NCI-H1694 treated with DMSO at 0.1 percent for 48 hours (cell line): ENCODE results near the gene GNG13.
"Not testable (repeated sequence)": the region's sequence is repeated elsewhere in the genome, so short reads cannot be mapped to it uniquely, and the experiment has no call there.

ENCODE experiments used
- DNase-seq: peaks from one replicate; lab custom pipeline; 2025; lab: John Stamatoyannopoulos, UW

GNG13 gene

DNA sequence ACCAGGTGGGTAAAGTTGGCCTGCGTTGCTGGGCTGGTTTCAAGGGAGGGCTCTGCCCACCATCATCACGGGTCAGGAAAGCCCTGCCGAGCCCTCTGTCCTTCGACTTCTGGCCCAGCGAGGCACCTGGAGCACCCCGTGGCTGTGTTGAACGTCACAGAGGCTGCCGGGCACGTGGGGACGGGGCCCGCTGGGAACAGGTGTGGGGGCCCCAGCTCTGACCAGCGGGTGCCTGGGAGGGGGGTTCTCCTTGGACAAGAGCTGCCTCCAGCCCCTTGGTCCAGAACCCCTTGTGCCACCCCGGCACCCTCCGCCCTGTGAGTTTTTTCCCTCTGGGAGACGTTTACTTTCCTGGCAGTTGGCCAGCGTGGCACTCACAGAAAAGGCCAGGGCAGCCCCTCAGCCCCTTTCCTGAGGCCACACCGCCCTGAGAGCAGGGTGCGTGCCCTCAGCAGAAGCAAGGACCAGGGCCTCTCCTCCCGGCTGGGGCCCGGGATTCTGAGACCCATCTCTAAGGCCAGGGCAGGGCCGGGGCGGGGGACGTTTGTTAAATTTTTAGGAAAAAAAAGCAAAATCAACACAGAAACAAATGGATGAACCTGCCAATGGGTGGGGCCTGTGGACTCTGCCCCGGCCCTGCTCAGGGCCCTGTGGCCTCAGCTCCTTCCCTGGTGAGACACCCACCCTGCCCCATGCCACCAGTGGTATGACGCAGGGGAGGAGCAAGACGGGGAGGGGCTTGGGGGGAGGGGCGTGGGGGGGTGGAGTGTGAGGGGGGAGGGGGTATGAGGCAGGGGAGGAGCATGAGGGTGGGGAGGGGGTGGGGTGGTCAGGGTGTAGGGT lies 31.3 kb upstream of the GNG13 start:
- no peak for DNase-seq

DNA sequence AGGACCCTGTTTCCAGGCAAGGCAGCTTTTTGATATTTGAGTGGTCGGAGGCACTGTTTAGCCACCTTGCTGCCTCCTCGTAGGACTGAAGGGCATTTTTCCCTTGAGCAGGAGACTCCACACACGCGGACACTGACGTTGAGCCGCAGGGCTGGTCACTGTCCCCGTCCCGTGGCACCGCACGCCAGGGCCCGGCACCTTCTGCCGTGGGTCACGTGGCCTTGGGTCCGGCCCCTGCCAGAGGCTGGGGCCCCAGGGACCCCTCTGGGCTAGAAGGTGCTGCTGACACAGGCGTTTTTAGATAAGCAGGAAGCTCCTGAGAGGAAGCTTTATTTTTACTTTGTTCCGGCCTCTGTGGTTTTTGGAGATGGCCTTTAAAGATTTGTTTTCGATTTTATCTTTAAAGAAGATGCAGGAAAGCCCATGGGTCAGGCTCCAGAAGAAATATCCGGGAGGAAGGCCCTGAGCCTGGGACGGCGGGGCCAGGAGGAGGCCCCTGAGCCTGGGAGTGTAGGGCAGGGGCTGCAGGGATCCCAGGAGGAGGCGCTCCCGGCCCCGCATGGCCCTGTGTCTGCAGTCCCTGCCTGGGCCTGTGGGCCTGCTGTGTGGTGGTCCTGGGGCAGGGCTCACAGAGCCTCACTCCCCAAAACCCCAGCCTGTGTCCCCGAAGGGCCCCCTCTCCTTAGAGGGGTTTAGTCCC lies 30.5 kb upstream of the GNG13 start:
- DNase-seq: no peak

DNA sequence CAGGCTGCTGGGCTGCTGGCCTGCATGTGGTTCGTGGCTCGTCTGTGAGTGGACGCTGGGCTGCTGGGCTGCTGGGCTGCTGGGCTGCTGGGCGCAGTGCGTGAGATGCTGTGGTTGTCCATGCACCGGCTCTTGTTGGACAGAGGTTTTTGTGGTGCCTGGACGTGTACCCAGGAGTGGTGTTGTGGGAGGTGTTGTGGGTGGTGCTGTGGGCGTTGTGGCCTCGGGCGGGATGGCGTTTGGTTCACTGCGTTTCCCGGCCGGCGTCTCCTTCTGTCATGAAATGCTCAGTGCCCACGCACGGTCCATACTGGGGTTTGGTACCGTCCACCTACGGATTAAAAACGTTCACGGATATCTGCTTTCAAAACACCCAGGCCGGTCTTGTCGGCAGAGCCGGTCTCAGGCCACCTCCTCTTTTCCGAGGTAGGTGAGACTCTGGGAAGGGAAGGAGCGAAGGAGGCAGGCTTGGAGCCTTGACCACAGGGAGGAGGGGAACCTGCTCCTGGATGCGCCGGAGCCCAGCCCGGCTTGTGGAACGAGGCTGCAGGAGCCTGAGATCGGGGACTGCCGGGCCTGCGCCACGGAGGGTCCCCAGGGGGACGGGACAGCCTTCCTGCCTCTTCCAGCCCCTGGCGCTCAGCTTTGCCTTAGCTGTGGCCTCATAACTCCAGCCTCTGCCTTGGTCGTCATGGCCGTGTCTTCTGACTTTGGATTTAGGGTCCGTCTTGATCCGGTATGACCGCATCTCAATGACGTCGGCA lies 29.8 kb upstream of the GNG13 start:
- no peak for DNase-seq

DNA sequence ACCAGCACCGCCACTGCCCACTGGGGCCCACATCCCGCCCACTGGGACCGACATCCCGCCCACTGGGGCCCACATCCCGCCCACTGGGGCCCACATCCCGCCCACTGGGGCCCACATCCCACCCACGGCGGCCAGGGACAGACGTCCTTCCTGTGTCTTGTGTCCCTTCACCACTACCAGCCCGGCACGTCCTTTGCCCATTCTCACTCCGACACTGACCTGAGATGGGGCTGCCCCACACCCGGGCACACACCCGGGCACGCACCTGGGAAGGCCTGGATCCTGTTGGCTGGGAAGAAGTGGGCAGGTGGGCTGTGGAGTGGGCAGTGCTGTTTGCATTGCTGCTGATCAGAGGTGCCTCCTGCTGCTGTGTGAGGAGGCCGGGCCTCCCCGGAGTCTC lies 28.4 kb upstream of the GNG13 start:
- no peak for DNase-seq

DNA sequence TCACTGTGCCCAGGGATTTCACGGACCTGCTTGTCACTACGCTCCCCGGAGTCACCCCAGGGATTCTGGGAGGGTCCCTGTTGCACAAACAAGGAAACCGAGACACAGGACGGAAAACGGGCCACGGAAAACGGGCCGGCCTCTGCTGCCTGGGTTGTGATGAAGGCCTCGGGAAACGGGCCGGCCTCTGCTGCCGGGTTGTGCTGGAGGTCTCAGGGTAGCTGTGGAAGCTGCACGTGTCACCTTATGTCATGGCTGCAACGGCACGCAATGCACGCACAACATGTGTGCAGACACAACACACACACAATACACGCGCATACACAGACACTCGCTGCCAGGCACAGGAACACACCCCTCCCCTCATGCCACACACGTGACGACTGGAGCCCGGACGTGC lies 27.0 kb upstream of the GNG13 start:
- DNase-seq: no peak

DNA sequence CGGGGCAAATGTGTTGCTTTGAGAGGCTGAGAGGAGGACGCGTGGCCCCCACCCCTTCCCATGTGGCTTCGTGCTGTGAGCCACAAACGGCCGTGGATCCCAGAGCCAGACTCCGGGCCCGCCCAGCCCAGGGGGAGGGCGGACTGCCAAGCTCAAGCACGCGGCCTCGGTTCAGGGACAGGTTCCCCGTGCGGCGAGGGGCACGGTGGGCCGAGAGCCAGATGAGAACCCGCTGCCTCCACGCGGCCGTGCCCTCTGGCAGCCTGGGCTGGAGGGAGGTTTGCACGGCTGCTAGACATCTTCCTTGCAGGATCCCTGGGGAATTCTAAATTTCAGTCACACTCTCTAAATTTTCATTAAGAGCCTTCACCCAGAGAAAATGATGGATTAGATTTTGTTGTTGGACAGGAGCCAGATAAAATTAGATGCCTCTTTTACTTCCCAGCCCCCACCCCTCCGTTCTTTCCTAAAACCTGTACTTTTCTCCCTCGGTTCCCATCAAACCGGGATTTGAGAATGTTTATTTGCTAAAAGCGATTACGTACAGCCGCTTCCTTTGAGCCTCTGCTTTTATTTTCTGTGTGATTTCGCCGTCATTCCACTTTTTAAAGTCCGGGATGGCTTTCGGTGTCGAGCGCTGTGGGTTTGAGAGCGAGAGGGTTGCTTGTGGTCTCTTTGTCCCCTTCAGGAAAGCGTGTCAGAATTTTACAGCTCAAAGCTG lies 25.0 kb upstream of the GNG13 start:
- no peak for DNase-seq

DNA sequence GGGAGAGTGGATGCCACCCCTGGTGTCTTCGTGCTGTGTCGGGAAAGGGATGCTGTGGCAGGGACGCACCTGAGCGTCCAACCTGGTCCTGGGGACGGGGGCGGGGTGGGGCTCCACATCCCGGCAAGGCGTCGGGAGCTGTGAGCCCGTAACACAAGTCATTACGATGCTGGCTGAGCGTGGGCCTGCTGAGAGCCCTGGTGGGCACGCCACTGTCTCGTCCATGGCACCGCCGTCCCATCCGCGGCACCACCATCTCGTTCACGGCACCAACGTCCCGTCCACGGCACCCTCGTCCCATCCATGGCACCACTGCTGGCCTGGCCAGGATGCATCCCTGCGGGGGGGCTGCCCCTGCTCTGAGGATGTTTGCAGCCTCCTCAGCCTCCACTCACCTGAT lies 24.1 kb upstream of the GNG13 start:
- no peak for DNase-seq

DNA sequence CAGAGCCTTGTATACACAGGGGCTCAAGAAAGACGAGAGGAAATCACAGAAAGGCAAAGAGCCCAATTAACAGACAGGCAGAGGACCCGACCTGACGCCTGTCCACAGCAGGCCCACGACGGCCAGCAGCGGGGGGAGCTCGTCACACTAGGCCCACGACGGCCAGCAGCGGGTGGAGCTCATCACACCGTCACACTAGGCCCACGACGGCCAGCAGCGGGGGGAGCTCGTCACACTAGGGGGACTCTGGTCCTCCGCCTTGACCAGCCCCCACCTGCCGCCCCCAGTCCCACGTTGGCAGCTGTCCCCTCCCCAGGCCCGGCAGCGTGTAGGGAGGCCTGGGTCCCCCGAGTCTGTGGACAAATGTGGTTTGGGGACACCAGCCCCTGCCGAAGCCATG lies 23.7 kb upstream of the GNG13 start:
- DNase-seq: no peak

DNA sequence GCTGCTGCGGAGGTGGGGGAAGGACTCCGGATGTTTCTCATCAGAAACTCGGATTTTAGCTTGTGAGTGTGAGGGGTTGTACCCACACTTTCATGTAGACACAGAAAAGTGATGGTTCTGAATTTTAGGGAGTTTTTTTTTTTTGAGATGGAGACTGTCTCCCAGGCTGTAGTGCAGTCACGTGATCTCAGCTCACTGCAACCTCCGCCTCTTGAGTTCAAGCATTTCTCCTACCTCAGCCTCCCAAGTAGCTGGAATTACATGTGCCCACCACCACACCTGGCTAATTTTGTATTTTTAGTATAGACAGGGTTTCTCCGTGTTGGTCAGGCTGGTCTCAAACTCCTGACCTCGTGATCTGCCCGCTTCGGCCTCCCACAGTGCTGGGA lies 22.4 kb upstream of the GNG13 start:
- no peak for DNase-seq

DNA sequence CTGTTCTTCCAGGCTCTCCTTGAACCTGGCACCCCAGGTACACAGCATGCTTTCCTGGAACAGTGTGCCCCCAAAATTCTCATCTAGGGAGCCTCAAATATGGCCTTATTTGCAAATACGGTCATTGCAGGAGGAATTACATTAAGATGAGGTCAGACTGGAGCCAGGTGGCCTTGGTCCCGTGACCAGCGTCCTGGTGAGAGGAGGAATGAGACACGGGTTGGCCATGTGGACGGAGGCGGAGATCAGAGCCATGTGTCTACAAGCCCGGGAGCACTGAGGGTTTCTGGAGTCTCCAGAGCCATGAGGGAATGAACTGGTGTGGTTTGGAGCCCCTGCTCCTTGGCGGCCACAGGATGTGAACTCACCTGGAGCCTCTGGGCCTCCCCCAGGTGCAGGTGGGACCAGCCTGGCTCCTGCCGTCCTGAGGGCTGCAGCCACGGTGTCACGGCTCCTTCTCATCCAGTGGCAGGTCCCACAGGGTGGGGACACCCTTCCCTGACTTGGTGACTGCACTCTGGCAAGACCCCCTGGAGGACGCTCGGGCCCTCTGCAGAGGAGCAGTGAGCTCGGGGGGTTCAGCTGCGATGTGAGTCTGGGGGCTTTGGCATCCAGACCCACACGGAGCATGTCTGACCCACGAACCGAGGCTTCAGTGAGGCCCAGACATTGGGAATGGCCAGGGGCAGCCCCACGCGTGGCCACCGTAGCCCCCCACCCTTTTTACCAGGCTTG lies 21.8 kb upstream of the GNG13 start:
- no peak for DNase-seq

DNA sequence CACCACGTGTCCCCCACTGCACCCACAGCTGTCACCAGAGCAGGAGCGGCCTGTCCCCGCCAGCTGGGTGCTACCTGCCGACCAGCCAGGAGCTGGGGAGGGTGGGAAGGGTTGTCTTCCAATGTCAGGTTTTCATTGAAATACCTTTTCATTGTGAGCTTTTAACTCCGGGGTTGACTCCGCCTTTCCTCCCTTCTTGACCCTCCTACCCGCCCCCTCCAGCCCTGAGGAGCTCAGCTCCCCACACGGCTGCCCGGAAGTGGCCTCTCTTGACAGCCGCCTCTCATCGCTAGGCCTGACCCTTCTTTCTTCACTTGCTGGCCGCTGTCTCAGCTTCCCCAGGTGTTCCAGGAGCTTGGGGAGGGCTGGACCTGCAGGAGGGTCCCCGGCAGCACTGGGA lies 21.2 kb upstream of the GNG13 start:
- DNase-seq: no peak

DNA sequence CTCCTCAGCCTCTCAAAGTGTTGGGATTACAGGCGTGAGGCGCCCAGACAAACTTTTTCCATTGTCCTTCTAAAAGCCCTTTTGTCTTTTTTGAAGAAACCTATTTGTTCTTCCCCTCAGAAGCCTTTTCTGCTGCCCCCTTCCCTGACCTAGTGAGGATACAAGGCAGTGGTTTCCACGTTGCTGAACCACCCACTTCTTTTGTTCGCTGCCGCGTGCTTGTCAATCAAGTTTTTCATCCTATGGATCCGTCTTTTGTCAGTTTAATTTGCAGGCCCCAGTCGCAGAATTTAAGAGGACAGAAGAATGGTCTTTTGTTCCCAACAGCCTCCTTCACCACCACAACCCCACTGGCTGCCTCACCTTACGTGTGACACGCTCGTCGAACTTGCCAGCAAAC lies 20.2 kb upstream of the GNG13 start:
- DNase-seq: no peak

DNA sequence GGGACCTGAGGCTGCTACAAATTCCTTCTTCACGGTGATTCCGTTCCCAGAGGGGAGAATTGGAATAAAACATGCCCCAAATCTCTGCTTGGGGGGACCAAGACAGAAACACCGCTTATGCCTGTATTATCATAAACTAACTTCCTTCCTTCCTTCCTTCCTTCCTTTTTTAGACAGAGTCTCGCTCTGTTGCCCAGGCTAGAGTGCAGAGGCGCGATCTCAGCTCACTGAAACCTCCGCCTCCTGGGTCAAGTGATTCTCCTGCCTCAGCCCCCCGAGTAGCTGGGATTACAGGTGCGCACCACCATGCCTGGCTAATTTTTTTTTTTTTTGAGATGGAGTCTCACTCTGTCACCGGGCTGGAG lies 19.5 kb upstream of the GNG13 start:
- DNase-seq: not testable (repeated sequence)

DNA sequence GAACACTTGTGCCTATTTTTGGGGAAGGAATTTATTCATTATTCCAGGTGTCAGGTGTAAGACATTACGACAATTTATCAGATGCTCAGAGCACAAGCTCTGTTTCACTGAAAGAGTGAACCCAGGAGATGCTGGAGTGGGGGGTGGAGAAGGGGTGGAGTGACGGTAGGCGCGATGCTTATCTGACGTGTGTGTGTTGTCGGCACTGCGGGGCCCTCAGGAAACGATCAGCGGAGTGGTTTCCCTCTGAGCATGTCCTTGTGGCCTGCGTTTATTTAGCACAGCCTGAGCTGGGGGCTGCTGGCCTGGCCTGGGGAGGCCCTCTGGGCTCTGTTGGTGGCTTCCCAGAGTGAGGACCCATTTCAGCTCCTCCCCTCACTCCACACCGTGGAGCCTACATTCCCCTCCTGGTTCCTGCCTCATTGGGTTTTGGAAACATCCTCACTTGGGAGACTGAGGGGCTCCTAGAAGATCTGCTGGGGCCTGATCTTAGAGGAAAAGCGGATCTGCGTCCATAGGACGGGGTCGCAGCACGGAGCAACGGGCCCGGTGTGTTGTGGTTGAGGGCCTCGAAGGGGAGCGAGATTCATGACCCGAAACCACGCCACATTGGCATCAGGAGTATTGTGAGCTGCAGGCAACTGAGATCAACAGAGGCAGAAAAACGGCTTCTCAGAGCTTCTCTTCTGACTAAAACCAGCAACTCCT lies 19.0 kb upstream of the GNG13 start:
- DNase-seq: no peak

DNA sequence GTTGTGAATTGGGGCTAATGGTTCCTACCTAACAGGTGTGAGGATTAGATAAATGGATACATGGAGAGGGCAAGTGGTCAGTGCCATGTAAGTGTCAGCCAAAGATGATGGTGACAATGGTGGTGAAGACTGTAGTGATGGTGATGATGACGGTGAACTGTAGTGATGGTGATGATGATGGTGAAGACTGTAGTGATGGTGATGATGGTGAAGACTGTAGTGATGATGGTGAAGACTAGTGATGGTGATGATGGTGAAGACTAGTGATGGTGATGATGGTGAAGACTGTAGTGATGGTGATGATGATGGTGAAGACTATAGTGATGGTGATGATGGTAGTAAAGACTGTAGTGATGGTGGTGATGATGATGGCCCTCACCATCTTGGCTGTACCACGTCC lies 18.1 kb upstream of the GNG13 start:
- DNase-seq: no peak

DNA sequence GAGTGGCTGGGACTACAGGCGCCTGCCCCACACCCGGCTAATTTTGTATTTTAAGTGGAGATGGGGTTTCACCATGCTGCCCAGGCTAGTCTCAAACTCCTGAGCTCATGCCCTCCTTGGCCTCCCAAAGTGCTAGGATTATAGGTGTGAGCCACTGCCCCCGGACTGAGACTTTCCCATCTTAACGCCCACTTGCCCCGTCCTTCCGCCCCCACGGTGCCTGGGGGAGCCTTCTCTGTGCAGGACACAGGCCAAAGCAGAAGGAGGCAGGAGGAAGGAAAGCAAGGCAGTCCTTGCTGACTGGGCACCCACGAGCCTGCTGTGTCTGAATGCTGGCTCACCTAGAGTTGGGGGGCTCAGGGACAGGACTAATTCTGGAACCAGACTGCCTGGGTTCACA lies 17.6 kb upstream of the GNG13 start:
- DNase-seq: no peak

DNA sequence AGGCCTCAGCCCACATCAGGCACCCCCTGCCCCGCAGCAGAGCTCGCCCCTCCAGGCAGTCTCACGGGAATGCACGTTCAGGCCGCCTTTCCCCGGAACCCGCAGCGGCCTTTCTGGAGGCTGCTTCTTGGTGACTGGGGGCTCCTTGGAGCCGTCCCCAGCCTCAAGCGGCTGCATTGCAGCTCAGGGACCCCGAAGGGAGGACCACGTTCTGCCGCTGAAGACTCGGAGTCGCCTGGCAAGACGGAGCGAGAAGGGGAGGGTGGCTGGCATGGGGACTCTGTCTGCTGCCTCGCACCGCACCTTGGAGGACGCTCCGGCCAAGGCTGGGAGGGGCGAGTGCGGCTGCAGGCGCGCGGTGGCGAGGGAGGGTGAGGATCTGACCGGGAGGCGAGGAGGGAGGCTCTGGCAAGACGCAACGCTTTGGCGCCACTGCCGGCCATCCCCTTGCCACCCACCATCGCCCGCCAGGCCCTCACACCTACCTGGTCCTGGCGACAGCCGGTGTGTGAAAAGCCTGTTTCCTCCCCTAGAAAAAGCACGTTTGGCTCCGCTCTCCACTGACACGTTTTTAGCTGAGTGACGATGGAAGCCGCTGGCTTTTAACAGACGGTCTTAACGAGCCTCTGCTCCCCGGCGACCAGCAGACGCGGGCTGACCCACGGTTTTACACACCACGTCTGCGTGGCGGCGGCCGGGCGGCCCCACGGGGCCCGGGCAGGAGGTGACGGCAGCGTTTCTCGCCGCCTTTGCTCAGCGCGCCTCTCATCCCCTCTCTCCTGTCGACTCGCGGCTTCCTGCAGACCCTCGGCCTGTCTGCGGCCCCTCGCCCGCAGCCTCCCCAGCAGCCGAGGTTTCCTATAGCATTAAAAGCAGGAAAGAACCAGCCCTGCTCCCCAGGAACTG lies 16.7 kb upstream of the GNG13 start:
- no peak for DNase-seq

DNA sequence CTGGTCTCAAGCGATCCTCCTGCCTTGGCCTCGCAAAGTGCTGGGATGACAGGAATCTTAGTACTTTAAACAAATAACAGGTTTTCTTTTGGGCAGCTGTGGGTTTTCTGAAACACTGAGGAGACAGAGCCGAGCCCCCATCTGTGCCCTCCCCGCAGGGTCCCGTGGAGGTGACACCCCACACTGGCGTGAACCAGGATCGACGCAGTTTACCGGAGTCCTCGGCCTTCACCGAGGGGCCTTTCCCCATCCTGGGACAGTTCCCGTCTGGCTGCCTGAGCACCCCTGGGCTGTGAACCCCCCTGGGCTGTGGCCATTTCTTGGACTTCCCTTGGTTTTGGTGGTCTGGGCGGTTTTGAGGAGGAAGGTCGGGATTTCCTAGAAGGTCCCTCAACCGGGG lies 15.3 kb upstream of the GNG13 start:
- DNase-seq: no peak

DNA sequence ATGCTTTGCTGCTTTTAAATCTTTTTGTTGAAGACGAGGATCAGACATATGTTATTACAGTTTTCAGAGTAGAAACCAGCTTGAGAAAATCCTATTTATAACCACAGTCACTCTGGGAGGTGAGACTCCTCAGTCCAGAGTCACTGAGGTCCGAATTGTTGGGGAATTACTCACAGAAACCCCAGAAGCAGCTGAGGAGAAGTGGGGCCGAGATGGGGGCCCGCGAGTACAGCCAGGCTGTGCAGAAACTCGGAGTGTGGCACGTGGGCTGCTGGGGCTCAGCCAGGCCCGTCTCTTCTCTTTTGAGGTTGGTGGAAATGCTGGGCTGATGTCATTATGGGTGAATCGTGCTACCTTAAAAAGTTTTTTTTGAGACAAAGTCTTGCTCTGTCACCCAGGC lies 14.4 kb upstream of the GNG13 start:
- no peak for DNase-seq

DNA sequence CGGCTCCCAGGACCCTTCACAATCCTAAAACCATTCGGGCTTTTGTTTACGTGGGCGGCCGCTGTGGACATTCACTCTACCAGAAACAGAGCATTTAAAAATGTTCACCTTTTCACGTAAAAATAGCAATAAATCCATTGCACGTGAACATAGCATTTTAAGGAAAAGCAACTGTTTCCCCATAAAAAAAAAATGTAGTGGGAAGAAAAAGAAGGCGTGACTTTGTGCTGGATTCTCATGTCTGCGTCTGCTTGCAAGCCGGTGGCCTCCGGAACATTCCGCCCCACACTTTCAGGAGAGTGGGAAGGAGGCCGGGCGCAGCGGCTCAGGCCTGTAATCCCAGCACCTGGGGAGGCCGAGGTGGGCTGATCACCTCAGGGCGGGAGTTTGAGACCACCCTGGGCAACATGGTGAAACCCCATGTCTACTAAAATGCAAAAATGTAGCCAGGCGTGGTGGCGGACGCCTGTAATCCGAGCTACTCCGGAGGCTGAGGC lies 13.4 kb upstream of the GNG13 start:
- DNase-seq: no peak
